Esophagus squamous epithelium (tissue), 4 donors: ENCODE measurements around the gene CLCN1. TPM values are rescaled to one million over a fixed set of nuclear protein-coding genes. Genes with fewer than 3 reads are reported as not detected.

ENCODE experiments used
- small RNA-seq, 4 donors: library from RNA; depleted of rRNA; stranded (forward); fragments of <200 nt; gene quantifications; one replicate each; pipeline ENCODE3, GENCODE V24; 2016
- total RNA-seq, 4 donors: library from RNA; depleted of rRNA; stranded (reverse); fragments of >200 nt; gene quantifications; one replicate each; pipeline ENCODE4 v1.1.0, GENCODE V29; 2016

CLCN1 gene
- total RNA-seq, 4 donors from 2014 or later: under 0.01 to 0.91 (median 0.13) TPM; not detected in 1

Small RNA genes lying within 50 kb of the gene (small RNA-seq; reads per million reads assigned to genes)
- gene MIR6892 (0 to 1.9 (median 0.62) reads per million in 4 donors), gene RN7SL481P (0 reads per million in 4 donors), gene RN7SL535P (0 reads per million in 4 donors)

Other genes starting within 250 kb of the CLCN1 start
- not detected for gene PIP, start 184.0 kb upstream of the CLCN1 start, total RNA-seq
- gene TAS2R39, start 132.7 kb upstream of the CLCN1 start, total RNA-seq: not detected
- not detected for gene TAS2R40, start 94.1 kb upstream of the CLCN1 start, total RNA-seq
- gene GSTK1, start 52.7 kb upstream of the CLCN1 start, total RNA-seq: 100 to 1,000 TPM in 3 of 4 donors, 10 to 100 TPM in 1; 96.2 to 166 (median 149) TPM
- gene TMEM139, start 31.2 kb upstream of the CLCN1 start, total RNA-seq: 1 to 10 TPM in 1 of 4 donors, under 1 TPM in 1, not detected in 2; 0.15 to 3.6 TPM
- gene CASP2, start 27.8 kb upstream of the CLCN1 start, total RNA-seq: 10 to 100 TPM in 3 of 4 donors, 1 to 10 TPM in 1; 8.8 to 24.6 (median 12.2) TPM
- gene FAM131B, start 46.6 kb downstream of the CLCN1 start, total RNA-seq: under 1 TPM; 0.09 to 0.76 (median 0.46) TPM
- 10 to 100 TPM; 40.2 to 78.8 (median 68.6) TPM for gene ZYX, start 65.2 kb downstream of the CLCN1 start, total RNA-seq
- 100 to 1,000 TPM in 1 of 4 donors, 10 to 100 TPM in 3; 64.5 to 132 (median 77.4) TPM for gene EPHA1, start 92.7 kb downstream of the CLCN1 start, total RNA-seq
- gene TAS2R60, start 127.3 kb downstream of the CLCN1 start, total RNA-seq: not detected
- under 1 TPM in 1 of 4 donors, not detected in 3; 0.70 TPM for gene TAS2R41, start 161.8 kb downstream of the CLCN1 start, total RNA-seq